Measurements from ENCODE around the gene MLLT3.

MLLT3 gene

DNA sequence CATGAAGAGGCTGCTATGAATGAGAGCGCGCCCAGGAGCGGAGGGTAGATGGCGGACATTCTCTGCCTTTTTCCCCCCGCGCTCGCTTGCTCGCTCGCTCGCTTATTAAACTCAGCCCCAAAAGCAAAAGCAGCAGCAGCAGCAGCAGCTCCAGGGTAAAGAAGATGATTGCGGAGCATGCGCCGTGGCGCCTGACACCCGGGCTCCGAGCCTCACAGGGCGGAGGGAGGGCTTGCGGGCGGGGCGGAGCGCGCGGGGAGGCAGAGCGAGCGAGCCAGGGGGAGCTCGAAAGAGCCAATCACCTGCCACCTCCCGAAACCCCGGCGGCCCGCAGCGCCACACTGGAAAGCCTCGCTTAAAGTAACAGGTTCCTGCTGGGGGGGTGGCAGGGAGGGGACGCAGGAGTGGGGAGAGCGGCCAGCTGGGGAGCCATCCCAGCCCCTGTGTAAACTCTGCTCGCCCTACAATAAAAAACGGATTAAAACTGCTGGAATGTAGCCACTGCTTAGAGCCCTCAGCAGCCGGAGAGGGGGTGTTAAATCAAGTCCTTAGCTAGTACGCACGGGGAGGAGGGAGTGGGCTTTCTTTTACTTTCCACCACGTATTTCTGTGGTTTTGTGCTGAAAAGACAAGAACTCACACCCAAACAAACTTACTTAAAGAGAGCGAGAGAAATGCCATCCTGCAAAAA lies at the start of gene MLLT3:
Gene MLLT3 (minus strand): TSS at position 170 of the 691 bp plus-strand sequence.
- DNase-seq: peak; percentile 97

DNA sequence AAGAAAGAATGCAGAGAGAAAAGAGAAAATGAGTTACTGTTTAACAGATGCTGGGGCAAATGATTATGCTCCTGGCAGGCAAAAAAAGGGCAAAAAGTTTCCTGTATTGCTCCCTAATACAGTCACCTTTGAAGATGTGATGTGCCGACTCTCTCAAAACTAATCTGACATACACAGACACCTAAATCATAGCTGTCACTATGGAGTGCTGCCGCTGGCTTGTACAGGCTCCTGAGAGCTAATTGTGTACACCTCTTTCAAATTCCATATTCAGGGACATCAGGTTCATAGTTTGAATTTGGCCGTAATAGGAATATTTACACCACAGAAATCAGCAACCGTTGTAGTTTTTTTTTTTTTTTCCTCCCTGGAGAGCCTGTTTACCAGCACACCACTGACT lies 49.3 kb upstream of the MLLT3 start:
- DNase-seq: no peak

DNA sequence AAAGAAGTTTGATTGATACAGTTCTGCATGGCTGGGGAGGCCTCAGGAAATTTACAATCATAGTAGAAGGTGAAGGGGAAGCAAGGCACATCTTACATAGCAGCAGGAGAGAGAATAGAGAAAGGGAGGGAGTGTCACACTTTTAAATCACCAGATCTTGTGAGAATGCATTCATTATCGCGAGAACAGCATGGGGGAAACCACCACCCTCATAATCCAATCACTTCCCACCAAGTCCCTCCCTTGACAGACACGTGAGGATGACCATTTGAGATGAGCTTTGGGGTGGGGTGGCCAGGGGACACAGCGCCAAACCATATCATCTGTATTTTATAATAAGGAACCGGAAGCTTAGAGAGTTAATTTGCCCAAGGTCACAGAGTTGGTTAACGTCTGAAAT lies 48.1 kb upstream of the MLLT3 start:
- DNase-seq: no peak

DNA sequence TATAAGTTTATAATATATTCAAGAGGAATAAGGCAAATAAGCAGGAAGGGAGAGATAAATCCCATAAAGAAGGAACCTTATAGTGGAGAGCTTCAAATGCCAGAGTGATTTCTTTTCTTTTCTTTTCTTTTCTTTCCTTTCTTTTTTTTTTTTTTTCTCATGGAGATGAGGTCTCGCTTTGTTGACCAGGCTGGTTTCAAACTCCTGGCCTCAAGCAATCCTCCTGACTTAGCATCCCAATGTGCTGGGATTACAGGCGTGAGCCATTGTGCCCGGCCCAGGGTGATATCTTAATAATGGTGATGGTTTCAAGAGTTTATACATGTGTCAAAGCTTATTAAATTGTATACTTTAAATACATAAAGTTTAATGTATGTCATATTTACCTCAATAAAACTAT lies 42.2 kb upstream of the MLLT3 start:
- DNase-seq: no peak

DNA sequence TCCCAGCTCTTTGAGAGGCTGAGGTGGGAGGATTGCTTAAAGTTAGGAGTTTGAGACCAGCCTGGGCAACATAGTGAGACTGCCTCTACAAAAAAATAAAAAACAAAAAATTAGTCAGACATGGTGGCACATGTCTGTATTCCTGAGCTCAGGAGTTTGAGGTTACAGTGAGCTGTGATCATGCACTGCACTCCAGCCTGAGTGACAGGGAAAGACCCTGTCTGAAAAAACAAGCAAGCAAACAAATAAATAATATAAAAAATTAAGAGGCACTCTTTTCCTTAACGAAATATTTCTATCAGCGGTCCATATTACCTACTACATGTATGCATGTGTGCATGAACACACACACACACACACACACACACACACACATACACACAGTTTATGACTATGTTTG lies 40.8 kb upstream of the MLLT3 start:
- no peak for DNase-seq

DNA sequence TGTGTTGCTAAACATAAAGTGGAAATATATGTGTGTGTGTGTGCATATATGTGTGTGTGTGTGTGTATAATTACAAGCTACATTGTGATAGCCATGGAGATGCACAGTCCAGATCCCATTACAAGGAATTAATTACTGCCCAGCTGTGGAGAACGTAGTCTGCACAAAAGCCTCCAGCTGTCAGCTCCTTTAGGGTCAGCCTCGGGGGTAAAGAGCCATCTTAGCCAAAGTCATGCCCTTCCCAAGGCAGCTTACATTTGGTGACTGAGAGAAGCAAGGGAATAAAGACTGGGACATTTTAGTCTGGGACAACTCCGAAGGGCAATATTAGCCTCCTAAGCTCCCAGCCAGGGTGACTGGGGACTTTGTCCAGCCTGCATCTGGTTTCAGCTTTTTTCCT lies 39.9 kb upstream of the MLLT3 start:
- no peak for DNase-seq

DNA sequence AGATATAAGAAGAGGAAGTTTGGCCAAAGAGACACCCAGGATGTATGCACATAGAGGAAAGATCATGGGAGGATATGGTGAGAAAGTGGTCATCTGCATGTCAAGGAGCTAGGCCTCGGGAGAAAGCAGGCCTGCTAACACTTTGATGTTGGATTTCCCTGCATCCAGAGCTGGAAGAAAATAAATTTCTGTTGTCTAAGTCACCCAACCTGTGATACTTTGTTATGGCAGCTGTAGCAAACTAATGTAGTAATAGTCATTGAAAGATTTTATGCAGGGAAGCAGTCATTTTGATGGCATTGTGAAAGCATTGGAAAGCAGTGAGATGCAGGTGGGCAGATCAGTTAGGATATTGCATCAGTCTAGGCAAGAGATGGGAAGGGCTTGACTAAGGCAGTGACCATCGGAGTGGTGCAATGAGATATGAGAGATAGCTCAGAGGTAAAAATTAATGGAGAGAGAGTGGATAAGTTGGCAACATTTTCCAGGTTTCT lies 37.2 kb upstream of the MLLT3 start:
- no peak for DNase-seq

DNA sequence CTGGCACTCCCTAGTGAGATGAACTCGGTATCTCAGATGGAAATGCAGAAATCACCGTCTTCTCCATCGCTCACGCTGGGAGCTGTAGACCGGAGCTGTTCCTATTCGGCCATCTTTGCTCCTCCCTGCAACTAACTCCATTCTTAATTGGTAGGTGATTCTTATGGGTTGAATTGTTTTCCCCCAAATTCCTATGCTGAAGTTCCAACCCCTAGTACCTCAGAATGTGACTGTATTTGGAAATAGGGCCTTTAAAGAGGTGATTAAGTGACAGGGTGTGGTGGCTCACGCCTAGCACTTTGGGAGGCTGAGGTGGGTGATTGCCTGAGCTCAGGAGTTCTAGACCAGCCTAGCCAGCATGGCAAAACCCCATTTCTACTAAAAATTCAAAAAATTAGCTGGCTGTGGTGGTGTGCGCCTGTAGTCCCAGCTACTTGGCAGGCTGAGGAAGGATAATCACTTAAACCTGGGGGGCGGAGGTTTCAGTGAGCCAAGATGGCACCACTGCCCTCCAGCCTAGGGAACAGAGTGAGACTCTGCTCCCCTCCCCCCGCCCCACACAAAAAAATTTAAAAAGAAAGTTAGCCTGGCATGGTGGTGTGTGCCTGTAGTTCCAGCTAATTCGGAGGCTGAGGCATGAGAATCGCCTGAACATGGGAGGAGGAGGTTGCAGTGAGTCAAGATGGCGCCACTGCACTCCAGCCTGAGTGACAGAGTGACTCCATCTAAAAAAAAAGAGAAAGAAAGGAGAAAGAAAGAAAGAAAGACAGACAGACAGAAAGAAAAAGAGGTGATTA lies 36.6 kb upstream of the MLLT3 start:
- DNase-seq: no peak

DNA sequence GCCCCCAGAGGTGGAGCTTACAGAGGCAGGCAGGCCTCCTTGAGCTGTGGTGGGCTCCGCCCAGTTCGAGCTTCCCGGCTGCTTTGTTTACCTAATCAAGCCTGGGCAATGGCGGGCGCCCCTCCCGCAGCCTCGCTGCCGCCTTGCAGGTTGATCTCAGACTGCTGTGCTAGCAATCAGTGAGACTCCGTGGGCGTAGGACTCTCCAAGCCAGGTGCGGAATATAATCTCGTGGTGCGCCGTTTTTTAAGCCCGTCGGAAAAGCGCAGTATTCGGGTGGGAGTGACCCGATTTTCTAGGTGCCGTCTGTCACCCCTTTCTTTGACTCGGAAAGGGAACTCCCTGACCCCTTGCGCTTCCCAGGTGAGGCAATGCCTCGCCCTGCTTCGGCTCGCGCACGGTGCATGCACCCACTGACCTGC lies 36.0 kb upstream of the MLLT3 start:
- peak; percentile 43 to 56 for DNase-seq

DNA sequence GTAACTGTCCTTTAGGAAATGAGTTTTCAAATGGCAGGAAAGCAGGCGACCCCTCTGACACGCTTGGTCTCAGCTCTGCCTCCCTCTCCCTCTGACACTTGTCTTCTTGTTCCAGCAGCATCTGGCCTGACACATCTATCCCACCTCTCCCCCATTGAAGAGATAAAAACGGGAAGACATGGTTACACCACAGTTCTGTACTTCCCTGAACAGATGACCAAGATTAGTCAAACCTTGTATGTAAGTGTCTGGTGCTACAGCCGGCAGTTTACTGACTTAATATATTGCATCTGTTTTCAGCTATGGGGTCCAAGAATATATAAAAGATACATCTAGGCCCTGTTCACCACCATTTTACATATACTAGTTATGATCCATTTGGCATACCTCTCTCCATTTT lies 29.6 kb upstream of the MLLT3 start:
- no peak for DNase-seq

DNA sequence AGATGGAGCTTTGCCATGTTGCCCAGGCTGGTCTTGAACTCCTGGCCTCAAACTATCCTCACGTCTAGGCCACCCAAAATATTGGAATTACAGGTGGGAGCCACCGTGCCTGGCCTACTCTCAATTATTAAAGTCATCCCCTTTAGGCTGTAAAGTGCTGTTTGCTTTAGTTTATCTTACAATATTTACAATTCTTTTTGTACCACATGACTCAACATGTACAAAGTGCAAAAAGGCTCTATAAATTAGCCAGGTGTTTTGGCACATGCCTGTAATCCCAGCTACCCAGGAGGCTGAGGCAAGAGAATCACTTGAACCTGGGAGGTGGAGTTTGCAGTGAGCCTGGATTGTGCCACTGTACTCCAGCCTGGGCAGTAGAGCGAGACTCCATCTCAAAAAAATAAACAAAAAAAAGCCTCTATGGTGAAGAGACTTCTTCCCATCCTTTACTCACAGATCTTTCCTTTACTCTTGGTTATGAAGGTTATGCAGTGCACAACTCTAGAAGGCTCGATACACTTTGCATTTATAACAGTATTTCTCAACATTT lies 28.5 kb upstream of the MLLT3 start:
- DNase-seq: no peak

DNA sequence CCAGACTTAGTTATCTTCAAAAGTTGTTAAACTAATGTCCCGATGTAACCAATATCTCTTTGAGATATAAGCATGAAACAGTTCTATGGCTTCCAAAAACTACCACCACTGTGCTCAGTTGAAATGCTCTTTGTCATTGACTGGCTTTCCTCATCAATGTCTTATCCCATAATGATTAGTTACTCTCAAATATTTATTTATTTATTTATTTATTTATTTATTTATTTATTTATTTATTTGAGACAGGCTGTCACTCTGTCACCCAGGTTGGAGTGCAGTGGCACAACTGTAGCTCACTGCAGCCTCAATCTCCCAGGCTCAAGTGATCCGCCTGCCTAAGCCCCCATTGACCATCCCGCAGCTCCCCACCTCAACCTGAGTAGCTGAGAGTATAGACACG lies 28.0 kb upstream of the MLLT3 start:
- DNase-seq: no peak

DNA sequence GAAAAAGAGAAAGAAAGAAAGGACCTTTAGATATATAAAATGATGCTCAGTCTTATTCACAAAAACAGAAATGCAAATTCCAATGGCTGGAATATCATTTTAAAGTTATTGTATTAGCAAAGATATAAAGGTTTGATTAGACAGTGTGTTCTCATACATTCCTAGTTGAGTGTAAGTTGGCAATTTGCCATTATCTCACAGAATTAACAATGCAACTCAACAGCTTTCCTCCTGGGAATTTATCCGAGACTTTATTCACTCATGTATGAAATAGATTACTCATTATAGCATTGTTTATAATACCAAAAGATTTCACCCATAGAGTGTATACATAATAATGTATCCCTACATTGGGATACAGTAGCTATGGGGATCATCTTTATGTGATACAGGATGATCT lies 27.1 kb upstream of the MLLT3 start:
- no peak for DNase-seq

DNA sequence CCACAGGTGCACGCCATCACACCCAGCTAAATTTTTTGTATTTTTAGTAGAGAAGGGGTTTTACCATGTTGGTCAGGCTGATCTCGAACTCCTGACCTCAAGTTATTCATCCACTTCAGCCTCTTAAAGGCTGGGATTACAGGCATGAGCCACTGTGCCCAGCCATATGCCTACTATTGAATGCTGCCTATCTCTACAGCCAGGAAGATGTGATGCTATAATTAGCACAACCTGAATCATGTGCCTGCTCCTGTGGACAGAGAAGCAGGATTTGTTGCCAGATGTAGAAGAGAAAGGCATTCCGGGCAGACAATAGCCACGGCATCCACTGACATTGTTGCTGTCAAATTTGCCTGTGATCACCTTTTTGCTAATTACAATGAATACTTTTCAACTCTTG lies 24.4 kb upstream of the MLLT3 start:
- DNase-seq: no peak

DNA sequence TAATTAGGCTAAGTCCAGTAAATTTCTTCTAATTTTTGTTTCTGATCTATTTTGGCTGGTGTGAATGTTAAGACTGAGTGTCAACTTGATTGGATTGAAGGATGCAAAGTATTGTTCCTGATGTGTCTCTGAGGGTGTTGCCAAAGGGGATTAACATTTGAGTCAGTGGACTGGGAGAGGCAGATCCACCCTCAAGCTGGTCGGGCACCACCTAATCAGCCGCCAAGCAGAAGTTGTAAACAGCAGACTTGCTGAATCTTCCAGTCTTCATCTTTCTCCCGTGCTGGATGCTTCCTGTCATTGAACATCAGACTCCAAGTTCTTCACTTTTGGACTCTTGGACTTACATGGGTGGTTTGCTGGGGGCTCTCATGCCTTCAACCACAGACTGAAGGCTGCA lies 21.4 kb upstream of the MLLT3 start:
- no peak for DNase-seq

DNA sequence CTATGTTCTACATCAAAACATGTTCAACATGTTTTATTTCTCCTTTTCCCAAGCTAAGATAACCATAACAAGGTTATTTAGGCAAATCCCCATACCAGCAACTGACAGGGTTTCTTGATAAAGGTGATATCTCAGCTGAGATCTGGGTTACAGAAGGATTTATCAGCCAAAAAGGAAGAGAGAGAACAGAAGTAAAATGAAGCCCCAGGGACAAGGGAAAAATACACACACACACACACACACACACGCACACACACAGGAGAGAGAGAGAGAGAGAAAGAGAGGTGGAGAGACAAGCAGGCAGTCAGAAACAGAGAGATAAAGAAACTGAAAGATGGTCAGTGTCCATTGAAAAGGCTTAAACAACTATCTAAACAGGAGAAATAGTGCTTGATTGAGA lies 19.7 kb upstream of the MLLT3 start:
- DNase-seq: no peak

DNA sequence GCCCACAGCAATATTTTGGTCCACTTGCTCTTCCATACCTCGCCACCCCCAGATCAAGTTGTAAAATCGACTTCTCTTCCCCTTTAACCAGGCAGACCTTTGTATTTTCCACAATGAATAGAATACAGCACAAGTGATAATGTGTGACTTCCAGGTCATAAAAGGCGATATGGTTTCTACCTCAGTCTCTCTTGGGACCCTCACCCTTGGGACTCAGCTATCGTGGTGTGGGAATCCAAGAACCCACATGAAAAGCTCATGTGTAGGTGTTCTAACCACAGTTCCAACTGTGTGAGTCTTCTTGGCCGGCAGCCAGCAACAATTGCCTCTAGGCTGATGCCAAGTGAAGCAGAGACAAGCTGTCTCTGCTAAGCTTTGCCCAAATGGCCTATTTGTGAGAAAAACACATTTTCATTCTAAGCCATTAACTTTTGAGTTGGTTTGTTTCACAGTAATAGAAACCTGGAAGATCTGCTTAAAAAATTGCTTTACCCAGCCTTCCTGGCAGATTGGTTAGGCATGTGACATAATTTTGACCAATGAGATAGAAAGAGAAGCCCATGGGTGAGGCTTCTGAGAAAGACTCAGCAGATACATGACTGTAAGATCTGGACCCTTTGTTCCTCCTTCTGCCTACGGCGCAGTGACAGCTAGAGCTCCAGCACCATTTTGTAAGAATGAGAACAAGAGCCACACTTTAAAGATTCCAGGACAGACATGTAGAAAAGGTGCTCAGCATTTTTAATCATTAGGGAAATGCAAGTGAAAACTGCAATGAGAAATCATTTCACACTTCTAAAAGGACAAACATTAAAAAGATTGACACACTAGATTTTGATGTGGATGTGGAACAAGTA lies 18.3 kb upstream of the MLLT3 start:
- DNase-seq: peak; percentile 78 to 80

DNA sequence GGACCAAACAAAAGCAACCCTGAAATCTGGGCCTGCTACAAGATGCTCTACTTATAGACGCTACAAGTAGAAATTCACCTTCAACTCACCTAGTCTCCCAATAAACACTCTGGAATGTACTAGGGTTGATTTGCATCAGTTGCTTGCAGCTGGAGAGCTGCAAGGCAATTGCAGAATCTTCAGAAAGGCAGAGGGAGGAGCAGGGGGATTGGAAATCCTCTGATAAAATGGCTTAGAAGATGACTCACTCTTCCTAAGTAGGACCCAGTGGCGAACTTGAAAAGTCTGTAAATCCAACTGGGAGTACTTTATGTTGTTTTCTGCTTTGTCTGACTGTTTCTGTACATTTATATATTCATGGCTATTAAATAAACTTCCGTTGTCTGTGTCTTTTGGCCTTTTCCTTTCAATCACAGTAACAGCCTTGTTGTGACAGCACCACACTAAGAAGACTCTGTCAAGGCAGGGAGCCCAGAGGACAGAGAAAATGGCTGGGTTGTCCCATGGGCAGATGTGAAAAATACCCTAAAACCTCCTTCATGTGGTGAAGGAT lies 14.7 kb upstream of the MLLT3 start:
- DNase-seq: no peak

DNA sequence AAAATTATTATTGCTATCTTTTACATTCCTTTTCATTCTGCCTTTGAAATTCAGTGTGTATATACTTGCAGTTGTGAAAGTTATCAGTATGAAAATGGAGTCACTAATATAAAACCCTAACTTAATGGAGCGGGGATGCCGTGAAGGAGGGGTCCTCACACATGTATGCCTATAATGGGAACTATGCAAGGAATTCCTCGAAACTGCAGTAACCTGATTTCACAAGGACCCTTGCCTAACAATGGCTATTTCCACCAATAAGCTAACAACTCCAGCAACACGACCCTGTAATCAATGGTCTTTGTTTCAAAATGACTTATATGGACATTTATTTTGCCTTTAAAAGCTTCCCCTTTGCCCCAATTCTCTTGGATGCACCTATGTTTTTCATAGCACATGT lies 12.6 kb upstream of the MLLT3 start:
- no peak for DNase-seq

DNA sequence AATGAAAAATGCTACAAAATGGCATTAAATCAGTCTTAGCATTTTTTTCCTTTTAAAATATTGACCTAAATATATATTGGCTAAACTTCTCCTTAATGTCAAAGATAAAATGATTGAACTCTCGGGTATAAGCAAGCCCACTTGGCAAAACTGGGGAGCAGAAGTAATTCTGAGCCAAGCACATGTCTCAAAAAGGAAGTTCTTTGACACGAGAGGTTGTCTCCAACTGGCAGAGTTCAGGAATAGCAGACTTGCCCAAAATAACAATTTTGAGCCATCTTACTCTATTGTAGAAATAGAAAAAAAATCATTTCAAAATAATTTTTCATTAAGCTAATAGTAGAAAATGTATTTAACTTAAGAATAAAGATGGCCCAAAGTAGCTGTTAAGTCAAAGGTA lies 10.4 kb upstream of the MLLT3 start:
- DNase-seq: no peak

DNA sequence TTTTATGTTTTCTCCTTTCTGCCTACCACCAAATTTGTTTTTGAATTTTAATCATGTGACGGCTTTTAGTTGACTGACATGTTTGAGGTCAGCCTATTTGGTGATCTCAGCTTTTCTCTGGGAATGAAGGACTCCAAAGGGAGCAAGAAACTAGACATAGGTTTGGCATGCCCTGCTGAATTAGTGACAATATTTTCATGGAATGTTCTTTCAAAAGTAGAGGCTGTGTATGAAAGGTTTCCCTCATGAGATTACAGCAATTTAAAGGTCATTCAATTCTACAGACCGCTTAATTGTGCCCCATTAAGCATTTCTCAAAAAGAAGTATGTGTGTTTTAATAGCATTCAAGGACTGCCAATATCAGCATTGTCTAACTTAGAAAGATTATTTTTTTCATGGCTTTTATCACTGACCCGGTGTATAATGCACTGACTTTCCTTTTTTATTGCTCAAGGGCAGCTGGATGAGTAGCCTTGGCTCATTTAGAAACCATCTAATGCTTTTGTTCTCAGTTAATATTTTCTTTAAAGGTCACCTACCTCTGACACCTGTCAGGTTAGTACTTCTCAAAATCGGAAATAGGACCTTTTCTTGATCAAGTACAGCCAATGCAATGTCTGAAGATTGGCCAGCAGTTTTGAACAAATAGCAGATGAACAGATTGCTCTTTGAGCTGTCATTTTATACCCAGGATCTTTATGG lies 8.1 kb upstream of the MLLT3 start:
- no peak for DNase-seq

DNA sequence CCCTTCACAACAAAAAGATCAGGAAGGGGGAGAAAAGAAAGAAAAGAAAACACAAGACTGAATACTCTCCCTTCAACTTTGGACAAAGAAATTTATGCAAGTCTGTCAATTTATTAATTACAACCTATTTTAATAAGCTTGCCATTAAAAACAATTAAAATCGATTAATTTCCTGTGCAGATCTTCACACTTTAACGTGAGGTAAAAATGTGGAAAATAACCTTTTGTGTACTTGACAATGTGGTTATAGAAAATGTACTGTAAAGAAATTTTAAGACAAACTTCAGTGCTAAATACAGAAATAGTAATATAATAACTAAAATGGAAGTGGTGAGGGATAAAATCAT lies 2.7 kb upstream of the MLLT3 start:
- no peak for DNase-seq
